T-helper 1 cell treated with Interleukin-12 subunit alpha and Interleukin-12 subunit beta and Interleukin-4 antibody, amounts not matched to agents 30 ng/mL and 1 ng/mL, for 36 hours (primary cell): Measurements from ENCODE around the gene CCDC13. TPM values are rescaled to one million over a fixed set of nuclear protein-coding genes. Genes with fewer than 3 reads are reported as not detected.
"Not testable (repeated sequence)": the region's sequence is repeated elsewhere in the genome, so short reads cannot be mapped to it uniquely, and the experiment has no call there.

ENCODE experiments used
- intact Hi-C: fragments of 100-400 bp; cut with micrococcal nuclease; formaldehyde crosslinking; loops from one replicate; pipeline ENCODE4 v1.15.1; 2024
- total RNA-seq: library from RNA; stranded (reverse); gene quantifications from 2 replicates; pipeline ENCODE4 v1.2.3, GENCODE V29; 2022

Gene CCDC13, protein sequence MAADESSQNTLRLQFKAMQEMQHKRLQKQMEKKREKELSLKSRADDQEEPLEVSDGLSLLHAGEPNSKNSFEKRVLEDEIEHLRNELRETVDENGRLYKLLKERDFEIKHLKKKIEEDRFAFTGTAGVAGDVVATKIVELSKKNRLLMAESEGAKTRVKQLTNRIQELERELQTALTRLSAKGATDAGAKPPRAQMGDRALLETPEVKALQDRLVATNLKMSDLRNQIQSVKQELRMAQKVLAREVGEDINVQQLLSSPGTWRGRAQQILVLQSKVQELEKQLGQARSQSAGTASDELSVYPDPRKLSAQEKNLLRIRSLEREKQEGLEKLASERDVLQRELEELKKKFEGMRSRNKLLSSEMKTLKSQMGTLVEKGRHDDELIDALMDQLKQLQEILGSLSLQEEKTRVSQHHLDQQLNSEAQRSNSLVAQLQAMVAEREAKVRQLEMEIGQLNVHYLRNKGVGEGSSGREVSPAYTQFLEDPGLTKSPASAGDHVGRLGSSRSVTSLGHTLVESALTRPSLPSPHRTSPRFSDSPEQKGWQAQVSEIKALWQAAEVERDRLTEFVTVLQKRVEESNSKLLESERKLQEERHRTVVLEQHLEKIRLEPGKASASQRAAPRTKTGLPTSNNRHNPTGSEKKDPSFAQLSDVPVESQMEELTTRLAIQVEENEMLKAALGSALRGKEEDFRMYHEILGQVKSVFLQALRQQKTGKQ
- total RNA-seq, result 0.20 and 0.54 TPM in 2 replicates

DNA sequence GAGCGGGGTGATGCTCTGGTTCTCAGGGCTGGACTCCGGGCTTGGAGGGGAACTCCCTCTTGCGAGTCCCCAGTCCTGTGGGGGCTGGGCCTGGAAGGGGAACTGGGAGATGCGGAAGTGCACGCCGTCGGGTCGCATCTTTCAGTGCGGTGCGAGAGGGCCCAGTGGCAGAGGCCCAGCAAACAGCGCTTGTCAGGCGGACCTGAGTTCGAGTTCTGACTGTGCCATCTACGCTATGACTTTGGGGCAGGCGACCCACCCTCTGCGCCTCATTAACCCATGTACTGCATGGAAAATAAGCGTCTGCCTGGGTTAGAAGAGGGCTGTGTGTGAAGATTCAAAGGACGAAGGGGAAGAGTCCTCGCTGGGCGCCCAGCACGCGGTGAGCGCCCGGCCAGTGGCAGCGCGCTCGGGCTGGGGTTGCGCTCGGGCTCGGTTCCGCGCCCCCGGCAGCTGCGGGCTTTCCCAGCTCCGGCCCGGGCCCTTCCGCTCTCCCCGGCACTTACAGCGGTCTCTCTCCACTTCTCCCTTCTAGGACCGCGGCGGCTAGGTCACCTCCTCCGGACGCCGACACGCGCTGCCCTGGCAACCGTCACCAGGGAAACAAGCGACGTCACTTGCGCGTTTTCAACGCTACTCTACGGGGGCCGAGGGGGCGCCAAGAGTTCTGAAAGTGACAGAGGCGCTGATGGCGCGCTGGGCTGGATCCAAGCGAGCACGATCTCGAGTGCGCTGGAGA is at the start of gene CCDC13:
Gene CCDC13, minus strand, starts transcription at position 584 of the 739 bp plus-strand sequence. CDS start 14,908 bp downstream, outside the sequence.
- intact Hi-C loops, result loop anchor here (1.0 to 2.0 kb wide), 8 partner anchors 8 to 850 kb away; partner anchors contain the start of genes ANO10, HIGD1A and NKTR

DNA sequence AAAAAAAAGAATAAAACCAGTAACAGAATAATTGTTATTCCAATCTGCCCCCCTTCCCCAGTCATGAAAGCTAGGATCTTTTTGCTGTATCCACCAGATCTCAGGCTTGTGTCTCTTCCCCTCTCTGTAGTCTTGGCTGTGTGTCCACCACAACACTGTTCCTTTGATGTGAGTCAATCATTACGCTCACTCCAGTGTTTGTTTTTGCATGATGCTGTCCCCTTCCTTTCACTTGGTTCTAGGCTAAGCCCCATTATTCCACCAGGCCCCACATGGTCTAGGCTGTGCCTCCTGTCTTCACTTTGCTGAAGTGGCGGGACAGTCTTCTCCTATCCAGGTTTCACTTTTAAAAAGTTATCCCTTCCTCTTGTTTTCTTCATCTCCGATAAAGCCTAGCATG is 49.8 kb upstream of the CCDC13 start:
- intact Hi-C loops, result no loop called here

DNA sequence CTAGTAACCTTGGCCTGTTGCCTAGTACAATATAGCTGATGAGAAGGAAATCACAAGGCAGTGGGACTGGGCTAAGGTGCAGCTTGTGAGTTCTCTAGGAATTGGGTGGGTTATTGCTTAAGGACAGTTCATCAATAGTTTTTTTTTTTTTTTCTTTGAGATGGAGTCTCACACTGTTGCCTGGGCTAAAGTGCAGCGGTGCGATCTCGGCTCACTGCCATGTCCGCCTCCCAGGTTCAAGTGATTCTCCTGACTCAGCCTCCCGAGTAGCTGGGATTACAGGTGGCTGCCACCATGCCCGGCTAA is 47.6 kb upstream of the CCDC13 start:
- intact Hi-C loops, result no loop called here

DNA sequence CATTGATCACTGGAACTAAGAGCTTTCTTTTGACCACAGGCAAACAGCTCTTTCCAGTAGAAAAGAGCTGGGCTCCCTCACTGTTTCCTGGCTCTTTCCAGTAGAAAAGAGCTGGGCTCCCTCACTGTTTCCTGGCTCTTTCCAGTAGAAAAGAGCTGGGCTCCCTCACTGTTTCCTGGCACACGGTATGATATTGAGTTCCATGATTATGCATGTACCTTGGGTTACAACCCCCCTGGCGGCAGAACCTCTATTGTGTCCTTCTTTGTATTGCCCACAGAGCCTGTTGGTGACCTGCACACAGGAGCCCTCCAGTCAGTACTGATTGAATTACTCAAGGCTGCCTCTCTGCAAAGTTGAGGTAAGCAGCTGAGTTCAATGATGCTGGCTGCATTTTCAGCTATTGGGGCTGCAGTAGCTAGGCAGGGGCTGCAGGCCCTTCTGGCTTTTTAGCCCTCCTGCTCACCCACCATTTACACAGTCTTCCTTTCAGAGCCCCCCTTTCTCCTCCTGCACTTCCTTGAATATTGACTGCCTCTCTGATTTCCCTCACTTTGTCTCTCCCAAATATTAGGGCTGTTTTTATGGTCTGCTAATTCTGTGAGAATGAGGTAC is 46.4 kb upstream of the CCDC13 start:
- intact Hi-C loops, result no loop called here

DNA sequence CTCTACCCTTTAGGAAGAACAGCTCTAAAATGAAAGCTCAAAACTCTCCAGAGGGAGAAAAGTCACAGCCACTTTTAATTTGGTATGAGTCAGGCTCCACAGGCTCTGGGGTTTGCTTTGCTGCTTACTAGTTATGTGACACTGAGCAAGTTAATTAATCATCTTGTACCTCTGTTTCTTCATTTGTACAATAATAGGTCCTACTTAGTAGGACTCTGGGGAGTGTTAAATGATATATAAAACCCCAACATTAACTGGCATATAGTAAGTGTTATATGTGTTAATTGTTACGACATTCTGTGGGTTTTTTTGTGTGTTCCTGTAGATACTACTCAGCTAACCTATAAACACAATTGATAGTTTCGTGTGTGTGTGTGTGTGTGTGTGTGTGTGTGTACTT is 42.8 kb upstream of the CCDC13 start:
- intact Hi-C loops, result no loop called here

DNA sequence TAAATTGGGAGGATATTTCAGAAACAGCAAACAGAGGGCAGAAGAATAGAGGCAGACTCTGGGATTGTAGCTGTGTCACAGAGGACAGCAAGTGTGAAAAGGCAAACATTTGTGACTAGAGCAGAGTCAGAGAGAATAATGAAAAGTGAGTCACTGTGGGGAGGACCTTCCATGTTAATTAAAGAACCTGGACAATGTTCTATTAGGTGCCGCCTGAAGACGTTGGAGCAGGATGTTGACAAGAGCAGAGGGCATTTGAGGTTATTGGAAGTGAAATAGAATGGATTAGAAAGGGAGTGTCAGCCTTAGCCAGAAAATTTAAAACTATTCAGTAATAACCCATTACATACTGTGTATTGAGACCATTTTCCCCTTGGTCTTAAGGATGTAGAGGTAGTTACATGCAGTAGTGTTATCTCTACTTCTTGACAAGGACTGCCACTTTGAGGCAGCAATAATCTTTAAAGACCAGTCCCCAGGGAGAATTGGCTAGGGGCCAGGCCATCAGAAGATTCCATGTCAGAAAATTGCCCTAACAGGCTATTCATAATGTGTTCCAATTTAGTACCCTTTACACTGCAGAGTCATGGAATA is 42.0 kb upstream of the CCDC13 start:
- intact Hi-C loops, result no loop called here

DNA sequence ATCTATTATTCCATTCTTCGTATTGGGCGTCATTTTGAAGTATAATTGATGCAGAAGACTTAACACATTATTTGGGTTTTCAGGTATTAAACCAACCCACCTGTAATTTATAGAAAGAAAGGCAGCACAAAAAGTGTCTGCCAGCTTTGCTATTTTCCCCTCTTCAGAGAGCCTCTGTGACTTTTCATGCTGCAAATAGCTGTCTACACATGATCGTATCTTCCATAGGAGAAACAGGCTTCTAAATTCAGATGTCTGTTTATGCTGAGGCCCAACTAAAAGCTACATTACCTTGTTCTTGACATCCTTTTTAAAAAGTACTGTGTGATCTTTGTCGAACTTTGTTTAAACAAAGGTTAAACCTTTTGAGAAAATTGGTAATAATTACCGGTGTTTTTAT is 41.2 kb upstream of the CCDC13 start:
- intact Hi-C loops, result no loop called here

DNA sequence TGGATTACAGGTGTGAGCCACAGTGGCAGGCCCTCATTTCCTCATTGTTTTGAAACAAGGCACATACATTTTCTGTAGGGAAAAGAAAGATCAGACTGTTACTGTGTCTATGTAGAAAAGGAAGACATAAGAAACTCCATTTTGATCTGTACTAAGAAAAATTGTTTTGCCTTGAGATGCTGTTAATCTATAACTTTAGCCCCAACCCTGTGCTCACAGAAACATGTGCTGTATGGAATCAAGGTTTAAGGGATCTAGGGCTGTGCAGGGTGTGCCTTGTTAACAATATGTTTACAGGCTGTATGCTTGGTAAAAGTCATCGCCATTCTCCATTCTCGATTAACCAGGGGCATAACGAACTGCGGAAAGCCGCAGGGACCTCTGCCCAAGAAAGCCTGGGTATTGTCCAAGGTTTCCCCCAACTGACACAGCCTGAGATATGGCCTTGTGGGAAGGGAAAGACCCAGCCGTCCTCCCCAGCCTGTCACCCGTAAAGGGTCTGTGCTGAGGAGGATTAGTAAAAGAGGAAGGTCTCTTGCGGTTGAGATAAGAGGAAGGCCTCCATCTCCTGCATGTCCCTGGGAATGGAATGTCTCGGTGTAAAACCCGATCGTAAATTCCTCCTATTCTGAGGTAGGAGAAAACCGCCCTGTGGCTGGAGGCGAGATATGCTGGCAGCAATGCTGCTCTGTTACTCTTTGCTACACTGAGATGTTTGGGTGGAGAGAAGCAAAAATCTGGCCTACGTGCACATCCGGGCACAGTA is 38.2 kb upstream of the CCDC13 start:
- intact Hi-C loops, result not testable (repeated sequence)

DNA sequence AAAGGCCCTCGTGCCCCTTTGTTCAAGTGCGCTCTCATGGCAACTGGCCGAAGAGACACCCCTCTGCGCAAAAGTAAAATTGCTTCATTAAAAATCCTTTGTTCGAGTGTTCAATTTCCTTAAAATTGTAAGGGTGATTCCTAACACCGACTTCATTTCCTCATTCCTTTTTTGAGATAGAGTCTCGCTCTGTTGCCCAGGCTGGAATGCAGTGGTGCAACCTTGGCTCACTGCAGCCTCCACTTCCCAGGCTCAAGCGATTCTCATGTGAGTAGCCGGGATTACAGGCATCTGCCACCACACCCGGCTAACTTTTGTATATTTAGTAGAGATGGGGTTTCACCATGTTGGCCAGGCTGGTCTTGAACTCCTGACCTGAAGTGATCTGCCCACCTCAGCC is 37.7 kb upstream of the CCDC13 start:
- intact Hi-C loops, result not testable (repeated sequence)

DNA sequence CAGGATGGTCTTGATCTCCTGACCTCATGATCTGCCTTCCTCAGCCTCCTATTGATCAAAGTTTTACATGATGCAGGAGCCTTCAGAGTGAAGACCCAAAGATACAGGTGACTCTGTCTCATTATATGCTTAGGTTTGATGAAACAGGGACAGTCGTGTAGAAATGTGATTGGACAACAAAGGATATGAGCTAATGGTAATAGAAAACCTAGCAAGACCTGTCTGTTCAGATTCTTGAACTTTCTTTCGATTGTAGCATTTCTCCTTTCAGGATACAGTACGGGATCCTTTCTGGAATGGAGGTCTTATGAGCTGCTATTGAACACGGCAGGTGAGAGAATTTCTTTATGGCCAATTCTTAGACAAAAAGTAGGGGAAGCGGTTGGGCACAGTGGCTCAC is 36.1 kb upstream of the CCDC13 start, which contains the start of gene ACKR2:
Gene ACKR2, plus strand, starts transcription at position 244 of the 400 bp plus-strand sequence. CDS start 55,058 bp downstream, outside the sequence.
- intact Hi-C loops, result no loop called here

DNA sequence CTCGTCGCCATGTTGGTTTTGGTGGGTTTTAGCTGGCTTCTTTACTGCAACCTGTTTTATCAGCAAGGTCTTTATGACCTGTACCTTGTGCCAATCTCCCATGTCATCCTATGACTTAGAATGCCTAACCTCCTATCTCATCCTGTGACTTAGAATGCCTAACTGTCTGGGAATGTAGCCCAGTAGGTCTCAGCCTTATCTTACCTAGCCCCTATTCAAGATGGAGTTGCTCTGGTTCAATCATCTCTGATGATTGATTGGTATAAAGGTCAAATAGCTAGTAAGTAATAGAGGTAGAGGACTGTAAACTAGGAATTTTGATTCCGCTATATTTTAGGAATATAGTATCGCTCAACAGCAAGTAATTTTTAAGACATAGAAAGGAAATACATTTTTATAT is 34.9 kb upstream of the CCDC13 start:
- intact Hi-C loops, result no loop called here

DNA sequence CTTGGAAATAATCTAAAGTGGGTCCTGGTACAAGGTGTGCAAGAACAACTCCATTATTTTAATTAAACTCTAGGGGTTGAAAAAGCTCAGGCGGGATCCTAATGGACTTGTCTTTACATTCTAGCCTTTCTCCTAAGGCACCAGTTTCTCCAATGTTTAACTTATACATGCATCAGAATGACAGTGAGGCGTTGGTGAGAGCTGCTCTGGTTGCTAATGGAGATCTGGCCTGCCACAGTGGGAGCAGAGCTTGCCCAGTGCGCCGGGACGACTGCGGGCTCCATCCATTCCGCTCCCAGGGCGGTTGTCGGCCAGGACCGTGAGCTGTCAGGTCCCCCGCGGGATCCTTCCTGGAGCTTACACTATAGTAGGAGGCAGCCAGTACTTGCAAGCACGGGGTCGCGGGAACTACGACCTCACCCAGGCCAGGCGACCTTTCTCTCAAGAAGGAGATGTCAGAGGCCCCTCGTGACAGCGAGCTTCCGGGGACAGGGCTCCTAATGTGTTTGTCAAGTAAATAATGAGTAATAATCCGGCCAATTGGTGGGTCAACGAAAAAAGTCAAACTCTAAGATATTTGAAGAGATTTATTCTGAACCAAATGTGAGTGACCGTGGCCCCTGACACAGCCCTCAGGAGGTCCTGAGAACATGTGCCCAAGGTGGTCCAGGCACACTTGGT is 32.2 kb upstream of the CCDC13 start:
- intact Hi-C loops, result loop anchor here (2.0 kb wide), 8 partner anchors 14 to 886 kb away; partner anchors contain the start of genes ABHD5 and ANO10

DNA sequence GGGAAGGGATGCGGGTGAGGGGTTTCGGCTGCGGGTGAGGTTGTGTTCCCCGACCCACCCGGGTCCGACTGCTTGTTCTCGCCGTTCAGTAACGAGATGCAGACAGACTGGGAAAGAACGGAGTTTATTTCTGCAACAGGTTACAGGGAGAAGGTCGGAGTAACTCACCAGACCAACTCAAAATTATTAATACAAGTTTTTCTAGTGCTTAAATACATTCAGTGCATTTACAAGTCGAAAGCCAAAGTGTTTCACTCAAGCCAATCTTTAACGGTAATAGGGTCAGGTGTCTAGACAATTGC is 31.7 kb upstream of the CCDC13 start:
- intact Hi-C loops, result loop anchor here (1.0 to 2.0 kb wide), 17 partner anchors 14 to 886 kb away; partner anchors contain the start of genes ABHD5, ANO10, CCDC13 and NKTR

DNA sequence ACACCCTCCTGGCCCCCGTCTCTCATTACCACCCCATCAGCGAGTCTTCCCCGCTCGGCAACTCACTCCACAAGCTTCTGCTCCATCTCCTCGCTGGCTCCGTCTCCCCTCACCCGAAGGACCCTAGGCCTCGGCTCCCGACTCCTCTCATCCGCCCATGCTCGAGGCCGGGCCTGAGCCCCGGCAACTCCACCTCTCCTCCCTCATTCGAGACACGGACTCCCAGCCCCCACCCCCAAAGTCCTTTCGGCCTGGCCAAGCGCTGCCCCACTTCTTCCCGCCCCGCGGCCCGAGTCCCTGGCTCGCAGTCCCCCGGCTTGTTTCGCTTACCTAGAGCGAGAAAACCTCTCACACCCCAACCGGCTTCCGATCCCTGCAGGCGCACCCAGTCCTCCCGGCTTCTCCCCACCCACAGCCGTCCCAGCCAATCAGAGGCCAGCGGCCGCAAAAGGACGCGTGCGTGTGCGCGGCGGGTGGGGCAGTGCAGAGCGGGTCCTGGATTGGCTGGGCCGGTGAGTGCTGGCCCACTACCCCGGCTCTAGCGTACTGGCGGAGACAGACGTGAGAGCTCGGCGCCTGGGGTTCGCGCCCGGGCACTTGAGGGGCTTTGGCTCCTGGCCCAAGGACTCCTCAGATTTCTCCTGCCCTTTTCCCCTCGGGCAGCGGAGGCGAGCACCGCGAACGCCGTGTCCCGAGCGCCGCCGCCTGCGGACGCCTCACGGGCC is 31.2 kb upstream of the CCDC13 start, which contains the start of gene HIGD1A:
Gene HIGD1A, minus strand, starts transcription at position 385 of the 725 bp plus-strand sequence. CDS start 10,237 bp downstream, outside the sequence.
- intact Hi-C loops, result loop anchor here (1.0 to 2.0 kb wide), 17 partner anchors 13 to 887 kb away; partner anchors contain the start of genes ABHD5, ANO10, CCDC13 and NKTR

DNA sequence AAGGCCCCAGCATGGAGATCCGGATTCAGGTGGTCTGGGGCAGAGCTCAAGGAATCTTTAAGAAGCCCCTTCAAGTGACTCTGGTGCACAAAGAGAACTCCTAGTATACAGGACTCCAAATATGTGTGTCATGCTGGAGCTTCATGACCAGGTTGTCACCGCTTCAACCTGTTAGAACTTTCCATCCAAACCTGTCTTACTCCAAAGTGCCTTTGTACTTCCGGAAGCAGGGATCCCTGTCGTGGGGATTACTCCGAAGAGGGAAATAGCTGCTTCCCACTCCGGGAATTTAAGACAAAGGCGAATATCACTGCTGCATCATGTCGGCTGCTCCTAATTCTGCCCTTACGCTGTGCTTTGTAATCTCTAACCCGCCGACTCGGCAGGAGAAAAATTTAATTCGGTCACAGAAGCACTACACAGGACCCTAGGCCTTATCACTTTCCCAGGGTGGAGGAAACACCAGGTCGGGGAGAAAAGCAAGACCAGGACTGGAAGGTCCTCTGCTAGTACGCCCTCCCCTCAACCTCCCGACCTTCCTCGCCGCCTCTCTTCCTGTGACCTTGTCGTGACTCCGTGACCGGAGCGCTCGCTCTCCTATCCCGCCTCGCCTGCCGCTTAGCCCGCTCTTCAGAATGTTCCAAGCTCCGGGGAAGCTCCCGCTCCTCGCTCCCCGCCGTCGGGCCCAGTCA is 30.5 kb upstream of the CCDC13 start:
- intact Hi-C loops, result loop anchor here (1.0 to 2.0 kb wide), 17 partner anchors 13 to 887 kb away; partner anchors contain the start of genes ABHD5, ANO10, CCDC13 and NKTR

DNA sequence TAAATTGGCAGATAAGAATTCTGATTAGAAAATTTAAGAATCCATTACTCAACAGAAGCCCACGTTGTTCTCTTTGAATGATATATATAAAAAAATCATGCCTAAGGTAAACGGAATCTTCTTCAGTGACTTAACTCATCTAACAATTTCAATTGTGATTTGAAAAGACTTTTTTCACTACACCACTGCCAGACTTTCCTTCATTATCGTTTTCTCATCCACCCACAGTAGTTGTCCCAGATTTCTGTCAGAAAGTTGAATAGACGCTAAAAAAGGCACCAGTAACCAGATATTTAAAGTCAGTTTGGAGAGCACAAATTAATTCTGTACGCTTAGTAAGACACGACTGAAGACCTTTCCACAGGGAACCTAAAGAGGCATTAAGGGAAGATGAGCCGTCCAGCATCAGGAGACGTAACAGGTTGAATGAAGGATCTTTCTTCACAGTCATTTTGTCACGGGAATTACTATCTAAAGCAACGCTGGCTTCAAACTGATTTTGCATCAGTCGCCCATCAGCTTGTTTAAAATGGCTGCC is 29.9 kb upstream of the CCDC13 start:
- intact Hi-C loops, result no loop called here

DNA sequence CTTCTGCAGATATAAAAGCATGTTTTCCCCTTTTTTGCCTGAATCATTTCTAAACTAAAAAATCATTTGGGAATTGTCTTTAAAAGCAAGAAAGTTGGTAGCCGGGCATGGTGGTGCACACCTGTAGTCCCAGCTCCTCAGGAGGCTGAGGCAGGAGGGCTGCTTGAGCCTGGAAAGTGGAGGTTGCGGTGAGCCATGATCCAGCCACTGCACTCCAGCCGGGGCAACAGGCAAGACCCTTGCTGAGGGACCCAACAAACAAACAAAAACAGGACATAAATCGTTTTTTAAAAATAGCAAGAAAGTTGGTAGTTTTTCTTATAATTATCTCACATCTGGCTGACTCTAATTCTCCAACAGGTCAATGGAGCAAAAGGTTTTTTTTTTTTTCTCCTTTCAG is 28.7 kb upstream of the CCDC13 start:
- intact Hi-C loops, result no loop called here
